Activated CD4-positive, alpha-beta memory T cell treated with anti-CD3 and anti-CD28 coated beads, Interleukin-2, amount 10 ng/mL, durations not matched to agents 7 days and 5 days (primary cell): ENCODE results near the gene BAG5. TPM values are rescaled to one million over a fixed set of nuclear protein-coding genes. Genes with fewer than 3 reads are reported as not detected.

Source experiments
- CTCF ChIA-PET: fragments of 350-600 bp; sonication (Branson Sonifier 250); formaldehyde crosslinking; loops from one replicate; lab custom pipeline; 2021; ENCODE audit warnings: antibody characterized with exemption, inconsistent platforms; lab: Charles Lee
- POLR2A ChIA-PET: fragments of 350-600 bp; sonication (Branson Sonifier 250); formaldehyde crosslinking; loops from one replicate; lab custom pipeline; 2021; ENCODE audit warnings: antibody characterized with exemption; lab: Charles Lee
- DNase-seq: peaks from one replicate; pipeline ENCODE4 v3.0.0-alpha.2; 2020
- H3K27ac Mint-ChIP-seq: one replicate; pipeline ENCODE4 v1.8.0; 2021; ENCODE audit warnings: mild to moderate bottlenecking, mixed read lengths
- H3K27me3 Mint-ChIP-seq: one replicate; pipeline ENCODE4 v1.8.0; 2021; ENCODE audit warnings: mixed read lengths
- H3K36me3 Mint-ChIP-seq: one replicate; pipeline ENCODE4 v1.8.0; 2021; ENCODE audit warnings: low read depth, mixed read lengths
- H3K4me1 Mint-ChIP-seq: one replicate; pipeline ENCODE4 v1.8.0; 2021; ENCODE audit warnings: mixed read lengths
- H3K4me3 Mint-ChIP-seq: one replicate; pipeline ENCODE4 v1.8.0; 2021; ENCODE audit warnings: mild to moderate bottlenecking, mixed read lengths
- H3K9me3 Mint-ChIP-seq: one replicate; pipeline ENCODE4 v1.8.0; 2021; ENCODE audit warnings: mixed read lengths
- total RNA-seq, 2 experiments: library from RNA; stranded (reverse); gene quantifications; one replicate each; pipeline ENCODE4 v1.2.3, GENCODE V29; 2021

BAG5 gene
- total RNA-seq, 2 experiments from 2014 or later: 29.1 to 29.9 TPM

- Mint-ChIP-seq H3K27ac (no peak overlapping the region), H3K4me1 (no peaks in the 10 kb centered on the region), H3K4me3 (no peak overlapping the region), H3K36me3 (no peaks in the 10 kb centered on the region), H3K27me3 (no peaks in the 10 kb centered on the region), H3K9me3 (no peaks in the 10 kb centered on the region)
- POLR2A ChIA-PET: no interaction called here
- DNase-seq: no peak
- CTCF ChIA-PET: no interaction called here
Measured at GRCh38 chr14:103543140-103543539, 19.3 kb downstream of the BAG5 start.

GRCh38 chr14:103542605-103543088, 19.8 kb downstream of the BAG5 start:
- no peak overlapping the region for H3K27ac Mint-ChIP-seq
- no peak for DNase-seq
- ChIA-PET POLR2A (interaction anchor here (1.5 kb wide), 1 partner anchor 14 kb away, joined by 3 read pairs; no protein-coding TSS in a partner anchor), CTCF (no interaction called here)
- H3K4me1 Mint-ChIP-seq: no peaks in the 10 kb centered on the region
- no peak overlapping the region for H3K4me3 Mint-ChIP-seq
- no peaks in the 10 kb centered on the region for H3K27me3 Mint-ChIP-seq
- H3K9me3 Mint-ChIP-seq: no peaks in the 10 kb centered on the region
- H3K36me3 Mint-ChIP-seq: no peaks in the 10 kb centered on the region

- Mint-ChIP-seq H3K36me3 (no peaks in the 10 kb centered on the region), H3K9me3 (no peaks in the 10 kb centered on the region), H3K4me1 (no peaks in the 10 kb centered on the region), H3K4me3 (no peak overlapping the region), H3K27ac (no peak overlapping the region), H3K27me3 (no peaks in the 10 kb centered on the region)
- no peak for DNase-seq
- POLR2A ChIA-PET: interaction anchor here (0.6 to 1.5 kb wide), 3 partner anchors 14 to 335 kb away, joined by 3 read pairs; no protein-coding TSS in a partner anchor
- CTCF ChIA-PET: no interaction called here
Measured at GRCh38 chr14:103541709-103542604, 20.5 kb downstream of the BAG5 start.

DNA sequence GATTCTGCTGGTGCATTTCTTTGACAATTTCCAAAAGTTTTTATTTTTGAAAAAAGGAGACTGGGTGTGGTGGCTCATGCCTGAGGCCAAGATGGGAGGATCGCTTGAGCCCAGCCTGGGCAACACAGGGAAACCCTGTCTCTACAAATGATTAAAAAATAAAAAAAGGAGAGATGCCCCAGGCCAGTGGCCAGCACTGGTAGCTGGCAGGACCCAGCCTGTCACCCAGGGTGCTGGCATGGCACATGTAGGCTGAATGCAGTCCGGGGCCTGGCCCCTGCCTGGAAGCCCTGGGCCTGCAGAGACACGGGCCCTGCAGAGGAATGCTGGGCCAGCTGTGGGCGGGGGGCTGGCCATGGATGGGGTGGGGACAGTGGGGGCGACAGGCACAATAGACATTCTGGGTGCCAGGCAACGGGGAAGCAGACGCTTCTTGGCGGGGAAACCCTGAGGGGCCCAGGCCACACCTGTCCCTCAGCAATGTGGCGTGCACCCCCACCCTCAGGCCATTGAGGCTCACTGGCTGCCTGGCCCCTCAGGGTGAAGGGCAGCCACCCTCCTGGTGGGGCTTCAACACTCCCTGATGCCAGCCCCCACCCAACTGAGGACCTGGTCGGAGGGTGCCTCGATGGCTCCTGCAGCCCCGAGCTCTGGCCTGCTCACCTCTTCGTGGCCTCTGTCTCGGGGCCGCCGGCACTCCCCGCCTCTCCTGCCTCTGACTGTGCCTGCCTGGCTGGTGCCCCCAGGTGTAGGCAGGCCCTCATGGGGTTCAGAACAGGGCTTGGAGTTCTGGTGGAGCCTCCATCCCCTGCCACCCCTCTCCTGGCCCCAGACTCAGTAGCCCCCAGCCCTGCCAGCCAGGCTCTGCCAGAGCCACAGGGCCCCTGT, 21.4 kb downstream of the BAG5 start:
- Mint-ChIP-seq H3K27me3 (no peaks in the 10 kb centered on the region), H3K27ac (no peak overlapping the region), H3K4me3 (no peak overlapping the region), H3K36me3 (no peaks in the 10 kb centered on the region), H3K4me1 (no peaks in the 10 kb centered on the region), H3K9me3 (no peaks in the 10 kb centered on the region)
- ChIA-PET POLR2A (interaction anchor here (1.5 kb wide), 2 partner anchors 13 to 20 kb away, joined by 3 read pairs; no protein-coding TSS in a partner anchor), CTCF (no interaction called here)
- DNase-seq: no peak

GRCh38 chr14:103539056-103539825, 23.2 kb downstream of the BAG5 start:
- no peak overlapping the region for H3K4me3 Mint-ChIP-seq
- H3K36me3 Mint-ChIP-seq: no peaks in the 10 kb centered on the region
- H3K27ac Mint-ChIP-seq: no peak overlapping the region
- ChIA-PET CTCF (interaction anchor here (0.5 kb wide), 1 partner anchor 442 kb away, joined by 4 read pairs; no protein-coding TSS in a partner anchor), POLR2A (no interaction called here)
- no peaks in the 10 kb centered on the region for H3K4me1 Mint-ChIP-seq
- no peaks in the 10 kb centered on the region for H3K9me3 Mint-ChIP-seq
- no peaks in the 10 kb centered on the region for H3K27me3 Mint-ChIP-seq
- DNase-seq: no peak

DNA sequence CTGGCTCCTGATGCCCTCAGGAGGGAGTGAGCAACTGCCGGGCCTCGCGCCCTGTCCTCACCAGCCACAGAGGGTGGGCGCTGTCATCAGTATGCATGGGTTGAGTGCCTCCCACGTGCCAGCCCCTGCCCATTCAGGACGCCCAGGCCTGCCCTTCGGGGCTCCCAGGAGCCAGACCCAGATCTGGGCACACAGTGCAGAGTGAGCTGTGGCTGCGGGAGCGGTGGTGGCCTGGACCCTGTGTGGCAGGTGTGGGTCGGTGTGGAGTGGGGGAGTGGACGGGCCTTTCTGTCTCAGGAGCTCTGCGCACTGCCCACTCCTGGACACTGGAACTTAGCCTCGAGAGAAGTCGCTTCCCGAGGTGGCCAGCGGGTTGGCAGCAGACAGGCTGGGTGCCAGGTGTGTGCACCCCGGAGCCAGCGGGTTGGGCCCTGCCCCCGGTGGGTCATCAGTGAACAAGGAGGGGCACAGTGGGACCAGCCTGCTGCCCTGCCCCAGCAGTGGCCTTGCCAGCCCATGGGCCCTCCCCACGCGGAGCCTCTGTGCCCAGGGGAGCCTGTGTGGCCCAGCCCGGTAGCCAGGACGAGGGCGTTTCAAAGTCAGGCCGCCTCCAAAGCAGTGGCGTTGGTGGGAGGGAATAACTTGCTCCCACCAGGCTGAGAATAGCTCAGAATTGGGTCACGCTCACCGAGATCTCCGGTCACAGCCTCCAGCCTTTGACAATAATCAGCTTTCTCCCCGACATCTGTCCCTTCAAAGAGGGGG, 24.0 kb downstream of the BAG5 start:
- ChIA-PET POLR2A (no interaction called here), CTCF (interaction anchor here (0.5 kb wide), 1 partner anchor 442 kb away, joined by 4 read pairs; no protein-coding TSS in a partner anchor)
- no peaks in the 10 kb centered on the region for H3K36me3 Mint-ChIP-seq
- no peaks in the 10 kb centered on the region for H3K9me3 Mint-ChIP-seq
- H3K27ac Mint-ChIP-seq: no peak overlapping the region
- no peaks in the 10 kb centered on the region for H3K27me3 Mint-ChIP-seq
- no peaks in the 10 kb centered on the region for H3K4me1 Mint-ChIP-seq
- no peak overlapping the region for H3K4me3 Mint-ChIP-seq
- DNase-seq: no peak

- no peak for DNase-seq
- ChIA-PET POLR2A (interaction anchor here (1.3 kb wide), 1 partner anchor 9 kb away, joined by 3 read pairs; no protein-coding TSS in a partner anchor), CTCF (interaction anchor here (1.8 kb wide), 1 partner anchor 19 kb away, joined by 6 read pairs; no protein-coding TSS in a partner anchor)
- no peaks in the 10 kb centered on the region for H3K4me1 Mint-ChIP-seq
- no peak overlapping the region for H3K27ac Mint-ChIP-seq
- H3K27me3 Mint-ChIP-seq: no peaks in the 10 kb centered on the region
- no peaks in the 10 kb centered on the region for H3K36me3 Mint-ChIP-seq
- H3K9me3 Mint-ChIP-seq: no peaks in the 10 kb centered on the region
- H3K4me3 Mint-ChIP-seq: no peak overlapping the region
Measured at GRCh38 chr14:103537175-103537990, 25.1 kb downstream of the BAG5 start.

DNA sequence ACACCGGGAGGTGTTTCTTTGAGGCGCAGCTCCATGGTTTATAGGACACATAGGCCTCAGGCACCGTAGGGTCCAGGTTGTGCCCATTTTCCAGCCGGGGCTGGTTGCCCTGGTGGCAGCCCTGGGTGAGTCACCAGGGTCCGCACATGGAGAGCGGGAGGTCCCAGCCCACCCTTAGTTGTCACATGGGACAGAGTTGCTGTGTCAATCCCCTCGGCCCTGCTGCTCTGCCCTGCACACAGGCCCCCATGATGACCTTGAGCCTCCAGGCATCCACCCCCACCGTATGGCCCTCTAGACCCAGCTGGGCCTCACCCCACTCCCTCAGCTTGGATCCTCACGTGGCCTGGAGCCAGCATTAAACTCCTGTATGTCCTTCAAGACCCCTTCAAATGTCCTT, 25.8 kb downstream of the BAG5 start:
- Mint-ChIP-seq H3K4me1 (no peaks in the 10 kb centered on the region), H3K36me3 (no peaks in the 10 kb centered on the region)
- CTCF ChIA-PET: interaction anchor here (1.8 kb wide), 1 partner anchor 18 kb away, joined by 6 read pairs; no protein-coding TSS in a partner anchor

DNA sequence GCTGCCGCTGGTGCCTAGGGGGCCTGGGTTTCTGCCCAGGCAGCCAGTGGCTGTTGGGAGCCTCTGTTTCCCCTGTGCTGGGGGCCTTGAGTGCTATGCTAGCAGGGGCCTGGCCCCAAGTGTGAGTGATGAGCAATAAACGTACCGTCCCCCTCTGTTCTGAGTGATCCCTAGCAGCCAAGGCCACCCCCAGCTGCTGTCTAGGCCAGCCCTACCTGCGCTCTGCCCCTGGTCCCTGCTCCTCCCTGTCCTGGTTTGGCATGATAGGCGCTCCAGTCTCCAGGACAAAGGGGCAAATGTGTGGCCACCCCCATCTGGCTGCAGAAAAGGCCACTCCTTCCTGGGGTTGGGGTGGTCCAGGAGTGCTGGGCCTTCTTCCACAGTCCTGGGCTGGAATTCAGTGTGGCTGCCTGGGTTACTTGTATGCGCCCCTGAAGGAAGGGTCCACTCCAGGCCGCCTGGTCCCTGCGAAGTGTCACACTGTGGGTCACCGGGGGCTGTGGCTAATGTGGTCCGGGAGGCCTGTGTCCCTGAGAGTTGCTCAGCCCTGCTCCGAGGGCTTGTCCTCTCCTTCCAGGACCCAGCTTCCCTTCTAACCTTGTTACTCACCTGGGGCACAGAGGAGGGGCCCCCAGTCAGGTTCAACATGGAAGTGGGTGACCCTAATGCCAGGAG, 26.4 kb downstream of the BAG5 start:
- POLR2A ChIA-PET: interaction anchor here (2.4 kb wide), 1 partner anchor 25 kb away, joined by 5 read pairs; no protein-coding TSS in a partner anchor
- Mint-ChIP-seq H3K36me3 (no peaks in the 10 kb centered on the region), H3K27ac (no peak overlapping the region), H3K27me3 (no peaks in the 10 kb centered on the region), H3K9me3 (no peaks in the 10 kb centered on the region), H3K4me1 (peaks cover 2% of the 10 kb centered on the region), H3K4me3 (no peak overlapping the region)
- CTCF ChIA-PET: interaction anchor here (1.8 kb wide), 1 partner anchor 17 kb away, joined by 6 read pairs; no protein-coding TSS in a partner anchor
- DNase-seq: no peak

More for the DNA sequence above, 25.8 kb downstream of the BAG5 start:
- H3K27me3 Mint-ChIP-seq: no peaks in the 10 kb centered on the region
- no peak overlapping the region for H3K4me3 Mint-ChIP-seq
- POLR2A ChIA-PET: interaction anchor here (1.3 to 2.4 kb wide), 2 partner anchors 9 to 25 kb away, joined by 3 to 5 read pairs; no protein-coding TSS in a partner anchor
- no peaks in the 10 kb centered on the region for H3K9me3 Mint-ChIP-seq
- H3K27ac Mint-ChIP-seq: no peak overlapping the region
- DNase-seq: no peak

DNA sequence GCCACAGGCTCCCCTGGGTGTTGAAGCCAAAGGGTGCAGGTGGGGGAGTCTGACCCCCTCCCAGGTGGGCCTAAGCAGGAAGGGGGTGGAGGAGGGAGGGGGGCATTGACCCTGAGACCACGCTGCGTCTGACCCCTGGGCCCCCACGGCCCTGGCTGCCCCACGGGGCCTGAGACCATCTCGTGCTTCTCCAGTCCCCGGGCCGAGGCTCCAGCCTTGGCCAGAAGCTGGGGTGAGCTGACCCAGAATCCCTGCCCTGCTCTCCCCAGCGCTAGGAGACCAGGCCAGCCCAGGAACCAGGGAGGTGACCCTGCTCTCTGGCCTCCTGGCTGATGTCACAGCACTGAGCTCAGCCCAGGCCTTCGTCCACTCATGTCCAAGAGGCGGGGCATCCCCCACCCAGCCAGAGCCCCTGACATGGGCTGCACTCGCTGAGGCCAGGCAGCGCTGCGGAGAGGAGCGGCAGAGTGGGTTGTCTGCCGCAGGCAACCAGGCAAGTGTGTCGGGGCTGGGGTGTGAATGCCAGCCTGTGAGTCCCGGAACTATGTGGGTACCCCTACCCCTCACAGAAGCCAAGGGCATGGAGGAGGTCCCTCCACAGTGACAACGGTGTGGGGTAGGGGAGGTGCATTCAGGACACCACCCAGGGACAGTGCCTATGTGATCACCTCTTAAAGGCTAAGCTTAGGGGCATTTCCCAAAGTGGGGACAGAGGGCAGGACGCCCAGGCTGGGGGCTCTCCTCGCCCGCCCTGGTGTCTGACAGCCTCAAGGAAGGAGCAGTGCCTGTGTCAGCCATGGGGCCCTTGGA, 27.2 kb downstream of the BAG5 start:
- Mint-ChIP-seq H3K4me1 (peaks cover 8% of the 10 kb centered on the region), H3K9me3 (no peaks in the 10 kb centered on the region), H3K36me3 (no peaks in the 10 kb centered on the region), H3K27me3 (no peaks in the 10 kb centered on the region), H3K4me3 (no peak overlapping the region), H3K27ac (no peak overlapping the region)
- DNase-seq: no peak
- ChIA-PET POLR2A (interaction anchor here (1.1 to 2.4 kb wide), 2 partner anchors 15 to 26 kb away, joined by 3 to 5 read pairs; no protein-coding TSS in a partner anchor), CTCF (no interaction called here)
